ENCODE results near the gene TRAF4.
"Not testable (repeated sequence)": the region's sequence is repeated elsewhere in the genome, so short reads cannot be mapped to it uniquely, and the experiment has no call there.

TRAF4 gene

GRCh38 chr17:28749516-28750177, 5.8 kb downstream of the TRAF4 start:
- no peak for DNase-seq

- DNase-seq = peak; percentile 79
Measured at GRCh38 chr17:28750178-28751047, 6.6 kb downstream of the TRAF4 start.

GRCh38 chr17:28751600-28752366, 8.0 kb downstream of the TRAF4 start:
- DNase-seq = no peak

GRCh38 chr17:28755486-28755885, 11.7 kb downstream of the TRAF4 start:
- DNase-seq = no peak

- no peak for DNase-seq
Measured at GRCh38 chr17:28756049-28756804, 12.4 kb downstream of the TRAF4 start.

DNA sequence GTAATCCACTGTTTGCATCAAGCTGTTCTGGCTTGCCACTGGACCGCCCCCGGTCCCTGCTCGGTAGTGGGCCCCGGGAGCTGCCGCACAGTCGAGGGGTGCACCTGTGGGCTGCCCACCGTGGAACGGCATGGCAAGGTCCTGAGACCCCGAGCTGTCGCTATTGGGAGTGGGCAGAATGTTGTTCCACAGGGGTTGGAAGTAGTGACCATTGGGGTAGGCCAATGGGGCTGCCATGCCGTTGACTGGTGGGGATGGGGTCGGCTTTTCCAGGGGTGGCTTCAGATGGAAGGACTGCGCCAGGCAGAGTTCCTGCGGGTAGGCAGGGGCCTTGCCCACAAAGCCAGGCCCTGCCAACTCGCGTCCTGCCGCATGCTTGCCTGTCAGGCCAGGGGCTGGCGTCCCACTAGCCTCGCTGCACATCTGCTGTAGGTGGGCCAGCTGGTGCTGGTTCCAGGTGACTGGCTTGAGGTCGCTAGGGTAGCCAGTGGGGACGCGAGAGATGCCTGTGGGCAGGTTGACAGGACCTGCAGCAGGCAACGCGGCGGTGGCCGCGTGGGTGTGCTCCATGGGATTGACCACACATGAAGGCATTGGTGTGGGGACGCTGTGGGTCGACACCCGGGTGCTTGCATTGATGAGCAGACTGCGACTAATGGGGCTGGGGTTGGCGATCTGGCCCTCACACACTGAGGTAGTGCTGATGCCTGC, 14.8 kb downstream of the TRAF4 start:
- DNase-seq = no peak

- DNase-seq = no peak
Measured at GRCh38 chr17:28759256-28759865, 15.6 kb downstream of the TRAF4 start.

DNA sequence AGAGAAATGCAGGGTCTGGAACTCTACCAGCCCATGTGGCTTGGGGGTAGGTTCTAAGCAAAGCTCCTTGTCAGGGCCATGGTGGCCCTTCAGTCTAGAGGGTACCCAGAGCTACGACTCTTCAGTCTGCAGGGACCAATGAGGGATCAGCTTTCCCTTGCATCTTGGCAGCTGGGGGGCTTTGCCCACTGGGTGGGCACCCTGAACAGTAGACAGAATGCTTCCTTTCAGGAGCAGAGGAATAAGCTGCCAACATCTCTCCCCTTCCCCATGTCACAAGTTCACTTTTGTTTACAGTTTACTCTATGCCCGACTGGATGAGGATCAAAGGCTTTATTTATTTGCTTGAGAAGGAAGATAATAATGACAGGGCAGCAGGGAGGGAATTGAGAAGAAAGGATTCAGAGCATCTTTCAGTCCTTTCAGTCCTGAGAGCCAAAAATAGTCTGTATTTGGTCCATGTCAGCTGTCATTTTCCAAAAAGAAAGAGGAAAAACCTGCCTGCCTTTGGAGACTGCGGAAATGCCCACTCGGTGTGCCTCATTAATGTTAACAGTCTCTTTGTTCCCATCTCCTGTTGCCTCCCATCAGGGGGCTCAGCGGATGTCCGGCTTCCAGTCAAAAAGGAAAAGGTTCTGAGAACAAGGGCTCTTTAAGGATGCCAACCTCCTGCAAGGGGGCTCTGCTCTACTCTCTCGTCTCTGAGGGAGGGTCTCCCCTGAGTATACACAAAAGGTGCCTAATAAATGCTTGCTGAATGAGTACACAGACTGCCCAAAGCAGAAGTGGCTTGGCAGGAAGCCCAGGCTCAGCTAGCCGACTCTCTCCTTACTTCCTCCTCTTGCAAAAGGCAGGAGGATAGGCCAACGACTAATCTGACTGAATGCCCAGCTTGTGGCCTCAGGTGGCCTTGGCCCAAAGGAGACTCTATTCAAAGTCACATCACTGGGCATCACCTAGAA, 17.1 kb downstream of the TRAF4 start:
- no peak for DNase-seq

DNA sequence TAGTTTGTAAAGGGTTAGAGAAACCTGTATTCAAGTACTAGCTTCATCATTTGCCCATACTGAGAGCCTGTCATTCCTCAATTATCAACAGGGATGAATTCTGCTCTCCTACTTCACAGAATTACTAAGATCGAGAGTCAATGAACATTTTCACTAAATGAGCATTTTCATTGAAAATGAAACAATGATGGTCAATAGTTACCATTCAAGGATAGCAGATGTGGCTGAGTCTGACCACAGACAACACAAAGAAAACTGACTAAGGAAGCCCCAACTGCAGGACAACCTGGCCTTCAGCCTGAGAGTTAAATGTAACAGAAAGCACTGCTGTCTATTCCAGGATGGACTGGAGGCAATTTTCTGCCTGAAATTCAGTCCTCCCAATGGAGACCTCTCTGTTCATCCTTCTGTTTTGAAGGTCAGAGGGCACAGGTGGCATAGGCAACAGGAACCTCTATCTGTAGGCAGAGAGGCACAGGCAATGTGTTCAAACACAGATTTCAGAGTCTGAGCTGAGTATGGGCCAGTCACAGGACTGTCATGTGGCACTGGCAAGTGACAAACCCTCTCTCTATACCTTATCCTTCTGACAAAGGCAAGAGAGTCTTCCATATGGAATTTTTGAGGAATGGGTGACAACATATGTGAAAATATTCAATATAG, 19.5 kb downstream of the TRAF4 start:
- no peak for DNase-seq

- no peak for DNase-seq
Measured at GRCh38 chr17:28763804-28764266, 20.0 kb downstream of the TRAF4 start.

DNA sequence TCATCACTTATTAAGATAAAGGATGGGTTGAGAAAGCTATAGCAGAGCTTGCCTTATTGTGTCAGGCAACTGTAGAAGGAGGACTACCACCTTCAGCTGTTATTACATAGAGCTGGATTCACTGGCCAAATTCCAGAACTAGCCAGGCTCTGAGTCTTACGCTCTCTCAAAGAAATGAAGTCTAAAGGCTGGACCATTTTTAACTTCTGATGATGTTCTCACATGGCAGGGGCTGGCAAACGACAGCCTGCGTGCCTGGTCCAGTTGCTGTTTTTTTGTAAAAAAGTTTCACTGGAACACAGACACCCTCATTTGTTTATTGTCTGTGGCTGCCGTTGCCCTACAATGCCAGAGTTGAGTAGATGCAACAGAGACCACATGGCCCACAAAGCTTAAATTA, 21.2 kb downstream of the TRAF4 start:
- DNase-seq = no peak

GRCh38 chr17:28773736-28774135, 29.9 kb downstream of the TRAF4 start:
- DNase-seq = no peak

- DNase-seq = no peak
Measured at GRCh38 chr17:28774206-28774605, 30.4 kb downstream of the TRAF4 start.

DNA sequence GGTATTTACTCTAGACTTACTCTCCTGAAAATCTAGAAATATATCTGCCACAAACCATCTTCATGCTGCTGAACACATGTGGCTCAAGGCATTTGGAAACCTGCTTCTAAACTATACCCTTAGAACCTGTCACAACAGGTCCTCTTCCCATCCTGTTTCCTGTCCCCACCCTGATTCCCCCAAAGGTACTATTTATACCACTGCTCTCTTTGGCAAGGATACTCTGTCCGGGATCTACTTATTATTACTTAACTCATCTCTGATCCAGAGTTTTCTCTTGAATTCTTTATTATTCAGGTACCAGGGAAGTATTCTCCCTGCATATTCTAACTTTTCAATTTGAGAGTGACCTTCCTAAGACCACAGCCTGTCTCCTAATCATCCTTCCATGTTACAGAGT, 33.4 kb downstream of the TRAF4 start:
- no peak for DNase-seq

- not testable (repeated sequence) for DNase-seq
Measured at GRCh38 chr17:28779601-28780000, 35.8 kb downstream of the TRAF4 start.

DNA sequence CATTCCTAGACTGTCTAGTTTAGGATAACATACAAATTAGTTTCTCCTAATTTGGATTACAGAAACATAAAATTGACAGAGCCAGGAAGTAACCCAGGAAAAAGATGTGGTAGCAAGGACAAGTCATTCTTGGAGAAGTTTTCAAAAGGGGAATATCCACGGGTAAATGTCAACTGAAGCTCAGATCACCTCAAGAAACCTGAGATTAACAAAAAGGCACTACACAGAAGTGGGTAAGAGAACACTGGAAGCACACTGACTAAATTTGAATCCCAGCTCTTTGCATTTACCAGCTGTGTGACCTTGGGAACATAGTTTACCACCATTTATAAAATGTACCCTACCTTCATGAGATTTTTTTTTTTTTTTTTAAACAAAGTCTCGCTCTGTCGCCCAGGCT, 39.4 kb downstream of the TRAF4 start:
- no peak for DNase-seq

DNA sequence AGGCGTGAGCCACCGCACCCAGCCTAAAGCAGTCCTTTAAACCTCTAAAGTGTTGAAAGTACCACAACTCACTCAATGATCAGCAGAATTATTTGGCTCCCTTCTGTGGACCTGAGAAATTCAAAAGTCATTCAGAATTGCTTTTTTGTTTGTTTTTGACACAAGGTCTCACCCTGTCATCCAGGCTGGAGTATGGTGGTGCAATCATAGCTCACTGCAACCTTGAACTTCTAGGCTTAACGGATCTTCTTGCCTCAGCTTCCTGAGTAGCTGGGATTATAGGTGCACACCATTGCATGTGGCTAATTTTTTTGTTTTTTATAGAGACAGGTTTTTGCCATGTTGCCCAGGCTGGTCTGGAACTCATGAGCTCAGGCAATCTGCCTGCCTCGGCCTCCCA, 44.3 kb downstream of the TRAF4 start:
- DNase-seq = no peak

DNA sequence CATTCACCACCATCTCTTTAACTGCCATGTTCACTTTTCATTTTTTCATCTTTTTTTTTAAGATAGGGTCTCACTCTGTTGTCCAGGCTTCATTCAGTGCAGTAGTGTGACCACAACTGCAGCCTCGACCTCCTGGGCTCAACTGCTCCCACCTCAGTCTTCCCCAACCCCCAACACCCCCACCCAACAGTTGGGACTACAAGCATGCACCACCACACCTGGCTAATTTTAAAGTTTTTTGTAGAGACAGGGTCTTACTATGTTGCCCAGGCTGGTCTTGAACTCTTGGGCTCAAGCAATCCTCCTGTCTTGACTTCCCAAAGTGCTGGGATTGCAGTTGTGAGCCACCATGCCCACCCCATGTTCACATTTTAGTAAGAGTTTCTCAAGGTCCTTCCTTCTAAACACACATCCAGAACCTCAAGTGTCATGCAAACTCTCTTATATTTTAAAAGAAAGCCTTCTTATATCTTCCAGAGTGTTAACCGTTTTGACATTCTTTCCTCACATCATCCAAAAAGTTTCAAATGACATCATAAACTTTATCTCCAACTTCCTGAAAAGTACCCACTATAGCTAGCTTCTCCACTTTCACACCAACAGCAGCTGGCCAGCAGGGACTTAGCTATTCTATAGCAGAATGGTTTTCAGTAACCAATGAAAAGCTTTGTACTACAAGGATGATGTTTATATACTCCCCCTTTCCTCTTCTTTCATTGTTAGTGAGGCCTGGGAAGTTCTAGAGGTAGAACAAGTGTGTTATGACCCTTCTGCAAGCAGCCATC, 49.3 kb downstream of the TRAF4 start:
- DNase-seq = no peak

DNA sequence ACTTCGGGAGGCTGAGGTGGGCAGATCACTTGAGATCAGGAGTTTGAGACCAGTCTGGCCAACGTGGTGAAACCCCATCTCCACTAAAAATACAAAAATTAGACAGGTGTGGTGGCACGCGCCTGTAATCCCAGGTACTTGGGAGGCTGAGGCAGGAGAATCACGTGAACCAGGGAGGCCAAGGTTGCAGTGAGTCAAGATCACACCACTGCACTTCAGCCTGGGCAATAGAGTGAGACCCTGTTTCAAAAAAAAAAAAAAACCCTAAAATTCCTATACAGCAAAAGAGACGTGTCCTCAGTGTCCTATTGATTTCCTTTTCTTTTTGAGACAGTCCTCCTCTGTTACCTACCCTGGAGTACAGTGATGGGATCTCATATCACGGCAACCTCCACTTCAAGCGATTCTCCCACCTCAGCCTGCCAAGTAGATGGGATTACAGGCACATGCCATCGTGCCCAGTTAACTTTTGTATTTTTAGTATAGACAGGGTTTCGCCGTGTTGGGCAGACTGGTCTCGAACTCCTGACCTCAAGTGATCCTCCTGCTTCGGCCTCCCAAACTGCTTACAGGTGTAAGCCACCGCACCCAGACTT, 51.1 kb downstream of the TRAF4 start:
- DNase-seq = not testable (repeated sequence)
